Activated CD8-positive, alpha-beta memory T cell treated with anti-CD3 and anti-CD28 coated beads for 4 hours (primary cell): ENCODE data around the gene CACNA1F.

Experiments
- DNase-seq, 2 donors: peaks; one replicate each; pipeline ENCODE4 v3.0.0-alpha.2; 2020; ENCODE audit warnings: low read depth in 2 of 2

CACNA1F gene

DNA sequence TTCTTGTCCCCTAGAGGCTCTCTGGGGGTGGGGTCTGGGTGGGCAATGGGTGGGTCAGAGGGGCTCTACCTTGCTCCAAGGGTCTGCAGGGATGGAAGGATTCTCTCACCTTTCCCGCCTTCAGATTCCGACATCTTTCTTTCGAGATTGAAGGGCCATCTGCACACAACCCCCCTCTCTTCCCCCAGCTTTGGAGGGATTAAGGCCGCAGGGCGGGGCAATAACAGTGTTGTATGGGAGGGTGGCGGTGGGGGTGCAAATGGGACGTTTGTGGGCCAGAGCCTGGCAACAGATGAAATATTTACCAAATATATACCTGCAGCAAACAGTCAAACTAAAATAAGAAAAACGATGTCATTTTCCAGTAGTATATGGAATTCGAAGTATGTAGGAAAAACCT, at the start of gene CACNA1F:
CACNA1F (minus strand) TSS at position 165 of the 400 bp plus-strand sequence; CDS start at position 134, 31 bp downstream.
- no peak for DNase-seq

DNA sequence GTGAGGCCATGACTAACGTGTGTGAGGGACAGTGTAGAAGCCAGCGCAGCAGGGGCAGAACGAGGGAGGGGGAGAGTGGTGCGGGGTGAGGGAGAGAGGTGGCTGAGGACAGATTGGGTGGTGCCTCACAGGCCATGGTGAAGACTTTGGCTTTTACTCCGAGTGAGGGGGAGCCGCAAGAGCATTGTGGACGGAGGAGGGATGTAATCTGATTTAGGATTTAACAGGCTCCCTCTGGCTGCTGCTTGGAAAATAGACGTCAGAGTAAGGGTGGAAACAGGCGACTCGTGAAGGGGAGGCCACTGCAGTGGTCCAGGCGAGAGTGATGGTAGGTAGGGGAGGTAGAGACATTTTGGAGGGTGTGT, 49.5 kb upstream of the CACNA1F start:
- DNase-seq, result no peak

DNA sequence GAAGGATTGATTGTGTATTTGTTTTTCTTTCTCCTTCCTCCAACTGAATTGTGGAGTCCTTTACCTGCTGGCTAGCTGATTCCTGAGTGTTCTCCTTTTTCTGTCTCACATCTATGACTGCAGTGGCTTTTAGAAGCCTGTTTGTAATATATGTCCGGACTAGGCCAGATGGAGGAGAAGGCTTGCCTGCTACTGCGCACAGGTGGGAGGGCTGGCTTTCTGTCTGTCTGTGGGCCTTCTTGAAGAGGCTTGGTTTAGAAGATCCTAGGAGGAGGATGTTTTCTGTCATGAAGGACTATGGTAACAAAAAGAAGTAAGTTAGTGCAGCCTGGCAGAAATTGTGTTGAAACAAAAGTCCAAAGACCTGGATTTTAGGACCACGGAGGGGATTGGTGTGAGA, 44.9 kb upstream of the CACNA1F start:
- no peak for DNase-seq

DNA sequence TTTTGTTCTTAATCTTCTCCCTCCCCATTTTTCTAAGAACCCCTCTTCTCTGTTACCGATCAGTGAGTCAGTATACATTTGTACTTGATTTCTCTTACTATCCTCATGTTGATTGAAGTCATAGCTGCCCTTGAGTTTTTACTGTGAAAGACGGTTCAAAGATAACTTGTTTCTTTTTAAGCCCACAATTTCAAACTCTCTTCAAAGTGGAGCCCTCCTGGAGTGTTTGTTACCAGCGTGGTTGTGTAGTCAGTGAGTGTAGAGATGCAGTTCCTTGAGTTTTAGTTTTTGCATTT, 44.3 kb upstream of the CACNA1F start:
- no peak for DNase-seq

DNA sequence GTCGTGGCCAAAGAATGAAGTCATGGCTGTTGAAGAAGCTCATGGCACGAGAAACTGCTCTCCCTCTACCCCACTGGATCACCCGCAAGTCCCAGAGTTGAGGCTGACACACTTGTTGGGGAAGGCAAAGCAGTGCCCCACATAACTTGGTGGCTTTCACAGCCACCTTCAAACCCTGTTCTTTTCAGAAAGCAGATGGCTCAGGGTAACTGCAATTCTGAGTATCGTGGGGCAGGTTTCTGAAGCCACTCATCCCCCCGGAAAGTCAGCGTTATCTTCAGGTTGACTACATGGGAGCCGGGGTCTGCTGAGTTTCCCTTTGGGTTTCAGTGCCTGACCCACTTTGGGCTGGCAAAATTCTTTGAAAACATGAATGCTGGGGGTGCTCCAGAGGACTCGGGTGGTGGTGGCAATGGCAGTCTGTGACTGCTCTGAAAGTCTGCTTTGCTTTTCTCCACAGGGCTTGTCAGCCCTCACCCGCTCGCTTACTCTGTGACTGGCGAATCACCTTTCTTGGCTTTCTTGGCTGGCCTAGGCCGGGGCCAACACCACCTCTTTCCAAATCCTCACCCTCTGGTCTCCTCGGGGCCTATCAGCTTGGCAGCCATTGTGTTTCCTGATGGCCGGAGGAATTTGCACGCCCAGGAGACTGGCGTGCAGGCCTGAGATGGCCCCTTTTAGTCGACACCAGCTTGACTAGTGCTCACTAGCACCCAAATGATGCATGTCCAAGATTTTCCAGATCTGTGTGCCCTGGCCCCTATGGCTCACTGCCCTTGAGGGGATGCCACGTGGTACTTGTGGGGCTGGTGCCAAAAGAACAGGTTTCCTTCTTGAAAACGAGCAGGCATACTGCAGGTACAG, 43.8 kb upstream of the CACNA1F start:
- no peak for DNase-seq

DNA sequence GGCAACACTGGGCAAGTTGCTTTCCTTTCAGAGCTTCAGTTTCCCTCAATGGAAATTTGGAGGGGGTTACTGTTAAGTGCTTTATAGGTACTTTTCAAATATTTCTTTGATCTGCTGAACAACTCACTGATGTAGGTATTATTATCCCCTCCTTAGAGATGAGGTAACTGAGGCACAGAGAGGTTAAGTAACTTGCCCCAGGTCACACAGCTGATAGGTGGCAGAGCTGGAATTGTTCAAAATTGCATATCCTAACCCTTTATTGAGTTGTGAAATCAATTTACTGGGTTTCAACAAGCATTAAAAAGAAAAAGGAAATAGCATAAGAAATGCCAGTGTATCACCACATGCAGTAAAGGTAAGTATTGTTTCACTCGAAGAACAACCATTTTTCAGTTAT, 43.1 kb upstream of the CACNA1F start:
- no peak for DNase-seq

DNA sequence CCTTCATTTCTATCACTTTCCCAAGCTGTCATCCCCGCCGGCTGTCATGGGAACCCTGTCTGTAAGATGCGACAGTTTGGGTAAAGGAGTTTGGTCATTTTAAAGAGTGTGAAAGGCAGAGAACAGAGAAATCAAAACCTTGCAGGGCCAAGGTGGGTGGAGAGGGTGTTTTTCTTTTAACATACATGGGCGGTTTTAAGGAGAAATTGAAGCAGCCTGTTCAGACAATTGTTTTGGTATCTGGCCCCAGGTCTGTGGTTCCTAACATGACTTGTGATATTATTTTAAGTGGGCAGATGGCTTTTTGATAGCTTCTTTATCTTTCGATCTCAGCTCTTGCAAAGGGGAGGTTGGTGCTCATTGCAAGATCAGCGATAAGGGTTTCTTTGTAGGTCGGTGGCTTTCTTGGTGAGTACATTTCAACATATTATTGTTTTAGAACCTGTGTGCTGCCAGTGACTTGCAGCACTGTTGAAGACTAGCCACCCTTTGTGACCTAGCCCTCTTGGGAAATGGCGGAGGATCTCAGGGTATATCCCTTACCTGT, 40.1 kb upstream of the CACNA1F start:
- no peak for DNase-seq

DNA sequence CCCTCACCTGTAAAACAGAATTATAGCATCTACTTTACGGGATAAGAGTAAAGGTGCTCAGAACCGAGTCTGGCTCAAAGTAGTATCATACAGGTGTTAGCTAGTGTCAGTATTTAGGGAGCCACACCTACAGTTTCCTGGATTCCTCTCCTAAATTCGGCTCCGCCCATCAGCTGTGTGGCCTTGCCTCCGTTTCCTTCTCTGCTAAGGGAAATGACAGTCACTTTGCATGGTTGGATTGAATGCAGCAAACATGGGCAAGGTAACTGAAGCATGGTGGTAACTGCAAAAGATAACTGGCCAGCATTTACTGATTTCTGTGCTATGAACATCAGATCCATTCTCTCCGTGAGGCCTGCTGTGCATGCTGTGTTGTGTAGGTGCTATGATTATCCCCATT, 39.3 kb upstream of the CACNA1F start:
- DNase-seq, result no peak

DNA sequence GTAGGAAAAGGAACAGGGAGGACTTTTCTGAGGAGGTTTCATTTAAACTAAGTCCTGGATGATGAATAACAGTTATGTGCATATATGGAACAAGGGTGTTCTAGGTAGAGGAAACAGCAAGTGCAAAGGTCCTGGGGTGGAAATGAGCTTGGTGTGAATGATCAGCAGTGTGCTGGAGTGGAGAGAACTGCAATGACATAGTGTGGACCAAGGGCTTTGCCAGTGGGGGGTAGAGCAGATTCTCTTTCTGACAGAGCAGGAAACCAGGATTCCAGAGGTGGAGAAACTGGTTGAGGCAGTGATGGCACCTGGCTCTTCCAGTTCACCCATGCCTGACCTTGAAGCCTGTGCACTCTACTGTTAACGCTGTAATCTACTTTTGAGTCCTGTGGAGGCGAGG, 38.2 kb upstream of the CACNA1F start:
- DNase-seq, result no peak

DNA sequence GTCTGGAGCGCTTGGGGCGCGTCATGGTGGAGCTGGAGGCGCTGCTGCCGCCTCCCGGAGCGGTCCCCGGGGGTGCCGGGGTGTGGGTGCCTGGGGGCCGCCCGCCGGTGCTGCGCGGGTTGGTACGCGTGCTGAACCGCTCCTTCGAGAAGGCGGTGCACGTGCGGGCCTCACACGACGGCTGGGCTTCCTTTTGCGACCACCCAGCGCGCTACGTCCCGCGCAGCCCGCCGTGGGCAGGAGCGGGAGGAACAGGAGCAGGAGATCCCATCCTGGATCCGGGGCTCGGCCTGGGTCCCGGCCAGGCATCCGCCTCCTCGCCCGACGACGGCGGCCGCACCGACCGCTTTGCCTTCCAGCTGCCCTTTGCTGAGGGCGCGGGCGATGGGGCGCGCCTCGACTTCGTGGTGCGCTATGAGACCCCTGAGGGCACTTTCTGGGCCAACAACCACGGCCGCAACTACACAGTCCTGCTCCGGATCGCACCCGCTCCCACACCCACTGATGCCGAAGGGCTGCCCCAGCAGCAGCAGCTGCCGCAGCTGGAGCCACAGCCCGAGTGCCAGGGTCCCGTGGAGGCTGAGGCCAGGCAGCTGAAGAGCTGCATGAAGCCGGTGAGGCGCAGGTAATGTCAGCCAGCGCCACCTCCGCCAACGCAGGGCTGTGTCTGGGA, 37.2 kb upstream of the CACNA1F start:
- DNase-seq, result no peak

DNA sequence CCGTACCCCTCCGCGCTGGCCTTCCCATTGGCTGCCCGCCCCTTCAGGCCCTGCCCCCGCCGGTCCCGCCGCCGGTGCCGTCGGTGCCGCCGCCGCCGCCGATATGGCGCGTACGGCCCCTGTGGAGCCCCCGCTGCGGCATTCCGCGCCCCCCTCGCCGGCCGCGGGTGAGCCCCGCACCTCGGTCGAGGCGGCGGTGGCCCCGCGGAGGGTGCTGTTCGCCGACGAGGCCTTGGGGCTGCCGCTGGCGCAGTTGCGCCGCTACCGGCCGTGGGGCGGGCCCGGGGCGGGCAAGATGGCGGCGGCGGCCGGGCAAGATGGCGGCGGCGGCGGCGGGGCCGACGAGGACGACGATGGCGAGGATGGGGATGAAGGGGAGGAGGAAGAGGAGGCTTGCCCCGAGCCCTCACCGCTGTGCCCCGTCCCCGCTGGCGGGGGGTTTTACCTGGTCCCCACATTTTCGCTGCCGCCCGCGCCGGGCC, 36.7 kb upstream of the CACNA1F start, which contains the start of gene PPP1R3F:
PPP1R3F (plus strand) TSS at position 27 of the 482 bp plus-strand sequence; CDS start at position 104, 77 bp downstream.
- no peak for DNase-seq

DNA sequence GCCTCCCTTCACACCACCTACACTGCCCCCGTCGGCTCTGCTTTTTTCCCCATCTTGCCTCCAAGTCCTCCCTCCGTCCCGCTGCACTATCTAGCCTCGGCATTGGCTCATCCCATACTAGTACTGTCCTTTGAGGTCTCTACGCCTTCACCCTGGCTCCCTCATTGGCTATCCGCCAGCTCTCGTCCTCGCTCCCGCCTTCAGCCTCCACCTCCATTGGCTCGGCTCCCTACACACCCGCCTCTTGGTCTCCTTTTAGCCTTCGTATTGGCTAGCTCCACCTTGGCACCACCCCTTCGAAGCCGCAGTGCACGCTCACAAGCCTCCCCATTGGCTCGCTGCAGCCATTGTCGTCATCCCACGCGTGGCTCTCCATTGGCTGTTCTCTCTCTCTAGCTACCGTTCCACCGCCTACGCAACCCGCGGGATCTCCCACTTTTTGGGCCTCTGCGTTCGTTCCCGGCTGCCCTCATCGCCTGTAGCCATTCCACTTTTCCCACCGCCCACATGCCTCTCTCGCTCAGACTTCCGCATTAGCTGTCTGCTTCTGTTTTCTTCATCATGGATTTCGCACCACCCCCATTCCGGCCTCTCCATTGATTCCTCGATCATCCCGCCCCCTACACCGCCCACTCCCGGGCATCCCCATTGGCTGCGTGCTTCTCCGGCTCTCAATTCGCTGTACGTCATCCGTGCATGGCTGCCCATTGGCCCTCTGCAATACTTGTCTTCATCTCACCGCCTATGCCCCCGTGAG, 36.0 kb upstream of the CACNA1F start:
- DNase-seq, result peak; percentile 82 to 92

DNA sequence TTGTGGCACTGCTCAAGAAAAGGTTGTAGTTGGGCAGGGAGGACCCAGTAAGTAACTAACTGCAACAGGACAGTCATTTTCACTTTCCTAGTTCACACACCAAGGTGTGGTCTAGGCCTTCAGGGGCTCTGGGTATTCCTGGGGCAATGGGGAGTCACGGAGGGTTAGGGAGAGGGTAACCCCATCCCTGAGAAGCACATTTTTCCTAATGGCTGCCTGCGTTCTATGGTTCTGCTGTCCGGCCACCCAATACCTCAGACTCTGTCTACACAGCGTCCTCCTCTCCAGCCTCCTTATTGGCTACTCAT, 35.5 kb upstream of the CACNA1F start:
- no peak for DNase-seq

DNA sequence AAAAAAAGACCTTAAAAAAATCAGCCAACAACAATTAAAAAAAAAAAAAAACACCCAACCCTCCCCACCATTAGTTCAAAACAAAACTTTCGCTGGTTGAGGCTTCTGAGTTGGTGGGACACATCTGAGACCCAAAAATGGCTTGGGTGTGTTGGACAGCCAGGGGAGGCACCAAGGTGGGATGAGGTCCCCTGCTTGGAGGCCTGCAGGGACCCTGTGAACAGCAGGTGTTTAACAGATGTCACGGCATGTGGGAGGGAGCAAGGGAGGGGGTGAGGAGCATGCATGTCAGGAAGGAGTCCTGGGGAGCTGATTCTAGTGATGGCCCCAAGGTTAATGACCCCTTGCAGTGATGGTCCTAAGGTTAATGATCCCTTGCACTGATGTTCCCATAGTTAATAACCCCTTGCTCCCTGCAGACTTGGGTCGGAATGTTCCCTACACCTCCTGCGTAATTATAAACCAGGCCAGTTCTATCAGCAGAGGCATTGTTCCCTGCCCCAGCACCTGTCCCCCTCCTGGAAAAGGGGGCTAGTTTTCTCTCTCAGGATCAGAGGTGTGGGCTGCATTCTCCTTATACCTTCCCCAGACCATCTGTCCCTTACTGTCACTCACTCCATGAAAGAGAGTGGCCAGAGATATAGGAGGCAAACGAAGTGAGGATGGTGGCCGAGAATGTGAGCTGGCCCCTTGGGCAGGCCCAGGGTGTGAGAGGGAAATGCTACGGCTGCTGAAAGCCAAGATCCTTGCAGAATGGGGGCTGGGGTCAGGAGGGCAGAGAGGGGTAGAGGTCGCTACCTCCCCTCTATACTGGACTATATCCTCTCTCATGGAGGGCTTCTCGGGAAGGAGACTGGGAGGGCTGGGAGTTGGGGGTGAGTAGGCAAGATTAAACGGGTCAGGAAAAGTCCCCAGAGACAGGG, 33.6 kb upstream of the CACNA1F start:
- no peak for DNase-seq

DNA sequence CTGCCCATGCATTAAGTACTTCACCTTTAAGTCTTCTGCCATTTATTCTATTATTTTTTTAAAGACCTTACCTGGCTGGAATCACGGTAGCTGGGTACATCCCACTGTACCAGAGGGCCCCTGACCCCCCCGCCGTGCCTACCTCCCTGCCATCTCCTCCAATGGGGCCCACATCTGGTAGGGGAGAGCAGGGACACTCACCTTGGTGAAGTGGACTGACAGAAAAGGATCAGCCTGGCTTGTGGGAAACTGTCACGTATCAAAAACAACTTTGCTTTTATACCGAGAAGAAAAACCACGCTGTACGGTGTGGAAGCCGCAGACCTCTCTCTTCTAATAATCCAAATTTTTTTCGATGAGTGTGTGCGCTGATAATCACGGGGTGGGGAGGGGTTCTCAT, 31.3 kb upstream of the CACNA1F start, which contains the start of gene FOXP3:
FOXP3 (minus strand) TSS at position 251 of the 400 bp plus-strand sequence. CDS start 6,205 bp downstream, outside the sequence.
- DNase-seq, result no peak

DNA sequence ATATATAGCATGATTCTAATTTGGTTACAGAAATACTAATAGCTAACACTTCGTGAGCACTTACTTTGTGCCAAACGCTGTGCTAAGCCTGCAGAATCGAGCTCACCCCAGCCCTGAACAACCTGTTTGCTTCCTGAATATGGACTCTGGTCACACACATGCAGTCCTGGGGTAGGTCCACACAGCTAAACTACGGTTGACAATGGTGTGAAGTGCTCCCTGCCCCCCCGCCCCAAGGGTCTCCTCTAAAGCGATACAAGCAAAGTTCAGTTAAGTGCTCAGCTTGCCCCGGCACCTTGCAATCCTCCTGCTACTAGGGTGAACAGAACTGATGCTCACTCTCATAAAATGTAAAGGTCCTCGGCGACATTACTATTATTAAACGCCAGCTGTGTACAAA, 30.5 kb upstream of the CACNA1F start:
- no peak for DNase-seq

DNA sequence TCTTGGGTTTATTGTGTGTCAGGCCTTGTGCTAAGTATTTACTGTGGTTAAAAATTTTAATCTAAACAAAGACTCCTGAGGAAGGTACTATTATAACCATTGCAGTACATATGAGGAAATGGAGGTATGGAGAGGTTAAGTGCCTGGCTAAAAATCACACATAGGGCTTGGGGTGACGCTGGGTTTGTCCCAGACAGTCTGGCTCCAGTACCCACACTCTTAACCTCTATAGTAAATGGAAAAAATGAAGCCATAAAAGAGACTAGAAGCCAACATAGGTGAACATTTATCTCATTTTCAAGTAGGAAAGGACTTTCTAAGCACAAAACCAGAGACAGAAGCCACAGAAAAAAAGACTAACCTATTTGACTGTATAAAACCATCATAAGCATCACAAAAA, 29.5 kb upstream of the CACNA1F start:
- no peak for DNase-seq

DNA sequence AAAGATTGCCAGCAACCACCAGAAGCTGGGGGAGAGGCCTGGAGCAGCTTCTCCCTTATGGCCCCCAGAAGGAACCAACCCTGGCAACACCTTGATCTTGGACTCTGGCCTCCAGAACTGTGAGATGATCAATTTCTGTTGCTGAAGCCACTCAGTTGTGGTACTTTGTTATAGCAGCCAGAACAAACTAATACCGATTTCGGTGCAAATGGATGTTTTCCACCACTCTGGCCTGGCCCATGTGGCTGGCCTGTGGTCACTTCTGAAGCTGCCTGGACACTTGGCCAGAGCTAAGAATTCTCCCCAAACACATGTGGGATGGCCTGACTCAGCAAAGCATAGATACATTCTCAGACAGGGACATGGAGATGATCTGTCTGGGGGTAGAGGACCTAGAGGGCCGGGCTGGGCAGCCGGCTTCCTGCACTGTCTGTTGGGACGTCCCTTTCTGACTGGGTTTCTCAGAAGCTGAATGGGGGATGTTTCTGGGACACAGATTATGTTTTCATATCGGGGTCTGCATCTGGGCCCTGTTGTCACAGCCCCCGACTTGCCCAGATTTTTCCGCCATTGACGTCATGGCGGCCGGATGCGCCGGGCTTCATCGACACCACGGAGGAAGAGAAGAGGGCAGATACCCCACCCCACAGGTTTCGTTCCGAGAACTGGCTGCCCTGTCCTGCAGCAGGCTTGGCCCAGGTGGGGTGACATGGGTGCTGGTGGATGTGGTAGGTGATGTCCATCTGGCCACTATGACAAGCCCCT, 27.3 kb upstream of the CACNA1F start:
- no peak for DNase-seq

DNA sequence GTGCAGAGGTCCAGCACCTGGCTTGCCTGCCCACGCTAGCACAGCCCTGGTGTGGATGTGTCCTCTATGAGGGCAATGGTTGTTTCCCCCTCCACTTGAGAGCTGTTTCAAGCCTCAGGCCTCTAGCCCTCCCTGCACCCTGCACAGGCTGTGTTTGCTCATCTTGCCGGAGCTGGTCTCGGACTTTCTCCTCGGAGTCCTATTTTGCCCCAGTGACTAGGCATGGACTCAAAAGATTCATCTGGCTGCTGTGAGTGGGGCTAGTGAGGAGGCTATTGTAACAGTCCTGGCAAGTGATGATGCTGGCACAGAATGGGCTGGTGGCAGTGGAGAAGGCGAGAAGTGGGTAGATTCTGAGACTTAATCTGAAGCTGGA, 25.6 kb upstream of the CACNA1F start:
- DNase-seq, result no peak
